Measurements from ENCODE around the gene GNL2.

GNL2 gene

GRCh38 chr1:37595440-37596181, at the start of gene GNL2:
Gene GNL2 (minus strand): TSS chr1:37595937. CDS start chr1:37595822, 115 bp downstream.
- DNase-seq = peak; percentile 98

GRCh38 chr1:37641059-37641458, 45.3 kb upstream of the GNL2 start:
- DNase-seq = no peak

- DNase-seq = no peak
These were observed 40.7 kb upstream of the GNL2 start for GRCh38 chr1:37636435-37636834.

GRCh38 chr1:37634992-37635902, 39.5 kb upstream of the GNL2 start:
- no peak for DNase-seq

GRCh38 chr1:37634244-37634991, 38.7 kb upstream of the GNL2 start, which contains the start of gene RSPO1:
Gene RSPO1 (minus strand): TSS chr1:37634892. CDS start chr1:37629661, 5,231 bp downstream.
- no peak for DNase-seq

GRCh38 chr1:37633938-37634243, 38.2 kb upstream of the GNL2 start:
- no peak for DNase-seq

GRCh38 chr1:37633040-37633937, 37.6 kb upstream of the GNL2 start:
- no peak for DNase-seq

GRCh38 chr1:37631036-37631435, 35.3 kb upstream of the GNL2 start:
- no peak for DNase-seq

GRCh38 chr1:37630426-37631028, 34.8 kb upstream of the GNL2 start:
- no peak for DNase-seq

GRCh38 chr1:37629726-37630425, 34.1 kb upstream of the GNL2 start:
- DNase-seq = no peak

- no peak for DNase-seq
These were observed 33.3 kb upstream of the GNL2 start for GRCh38 chr1:37629008-37629407.

- no peak for DNase-seq
These were observed 32.4 kb upstream of the GNL2 start for GRCh38 chr1:37628026-37628556.

GRCh38 chr1:37622131-37622530, 26.4 kb upstream of the GNL2 start:
- no peak for DNase-seq

- DNase-seq = no peak
These were observed 25.7 kb upstream of the GNL2 start for GRCh38 chr1:37621326-37621870.

- DNase-seq = no peak
These were observed 25.0 kb upstream of the GNL2 start for GRCh38 chr1:37620707-37621106.

GRCh38 chr1:37616330-37616729, 20.6 kb upstream of the GNL2 start:
- no peak for DNase-seq

- no peak for DNase-seq
These were observed 18.4 kb upstream of the GNL2 start for GRCh38 chr1:37614105-37614504.

- DNase-seq = no peak
These were observed 16.4 kb upstream of the GNL2 start for GRCh38 chr1:37612186-37612585.

- no peak for DNase-seq
These were observed 14.3 kb upstream of the GNL2 start for GRCh38 chr1:37609994-37610393.

- no peak for DNase-seq
These were observed 13.3 kb upstream of the GNL2 start for GRCh38 chr1:37609002-37609401.
